Measurements from ENCODE around the gene NSDHL.

NSDHL gene

DNA sequence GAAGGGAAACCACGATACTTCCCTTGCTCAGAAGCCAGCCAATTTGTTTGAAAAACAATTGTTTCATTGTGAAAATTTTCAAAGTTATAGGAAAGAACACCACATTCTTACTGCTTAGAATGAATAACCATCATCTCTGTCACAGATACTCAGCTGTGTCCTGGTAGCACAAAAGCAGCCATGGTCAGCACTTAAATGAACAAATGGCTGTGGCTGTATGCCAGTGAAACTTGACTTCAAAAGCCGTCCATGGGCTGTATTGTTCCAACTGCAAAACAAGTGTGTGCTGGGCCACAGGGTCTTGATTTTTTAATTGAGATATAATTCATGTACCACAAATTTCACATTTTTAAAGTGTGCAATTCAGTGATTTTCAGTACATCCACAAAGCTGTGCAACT, 19.6 kb downstream of the NSDHL start:
- Histone ChIP-seq H3K9ac (no peak overlapping the region), H3K4me2 (peak overlapping the region in 3 of 11 experiments; percentile 12 to 40 (median 28); a peak in 3 of 22 replicates), H3K27ac (no peak overlapping the region), H3K4me3 (no peak overlapping the region), H4K20me1 (peaks cover 0 to 38% (median 4%) of the 10 kb centered on the region in 11 experiments; a peak in 9 of 22 replicates), H3K27me3 (peaks cover 90 to 100% (median 99%) of the 10 kb centered on the region in 11 experiments), H3K9me3 (replicated peaks in 1 of 11) (peaks cover 0 to 26% (median 10%) of the 10 kb centered on the region in 11 experiments; a peak in 7 of 22 replicates), H3K36me3 (peaks cover 14 to 70% (median 34%) of the 10 kb centered on the region in 11 experiments), H3K4me1 (peaks cover 0 to 11% (median 5%) of the 10 kb centered on the region in 10 experiments; a peak in 6 of 20 replicates)
- TF ChIP-seq Cebpa-rat (IDR thresholded peaks at IDR 0.05), result no peak

DNA sequence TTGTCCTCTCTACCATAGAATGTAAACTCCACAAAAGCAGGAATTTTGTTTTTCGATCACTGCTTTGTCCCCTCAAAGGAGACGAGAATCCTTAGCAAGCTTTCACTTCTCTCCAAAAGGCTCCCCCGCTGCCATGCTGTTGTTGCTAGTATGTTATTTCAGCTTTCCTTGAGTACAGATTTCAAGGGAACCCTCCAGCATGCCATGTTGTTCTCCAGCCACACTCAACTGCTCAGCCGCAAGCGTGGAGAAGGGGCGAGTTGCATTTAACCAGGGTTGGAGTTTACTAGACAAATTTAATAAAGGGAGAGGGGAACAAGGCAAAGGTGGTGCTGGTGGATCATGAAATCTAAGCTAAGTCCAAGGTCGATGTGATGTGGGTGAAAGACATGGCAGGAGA, 23.1 kb downstream of the NSDHL start:
- Histone ChIP-seq H4K20me1 (peaks cover 0 to 24% (median 4%) of the 10 kb centered on the region in 11 experiments; a peak in 5 of 22 replicates), H3K27ac (no peak overlapping the region), H3K4me1 (peaks cover 0 to 11% (median 5%) of the 10 kb centered on the region in 10 experiments; a peak in 4 of 20 replicates), H3K4me2 (no peak overlapping the region), H3K9ac (no peak overlapping the region), H3K27me3 (peaks cover 92 to 100% (median 100%) of the 10 kb centered on the region in 11 experiments), H3K4me3 (no peak overlapping the region), H3K36me3 (peaks cover 14 to 64% (median 40%) of the 10 kb centered on the region in 11 experiments; a peak in 21 of 22 replicates), H3K9me3 (replicated peaks in 1 of 11) (peaks cover 0 to 24% (median 7%) of the 10 kb centered on the region in 11 experiments; a peak in 7 of 22 replicates)
- TF ChIP-seq Cebpa-rat (IDR thresholded peaks at IDR 0.05), result no peak

DNA sequence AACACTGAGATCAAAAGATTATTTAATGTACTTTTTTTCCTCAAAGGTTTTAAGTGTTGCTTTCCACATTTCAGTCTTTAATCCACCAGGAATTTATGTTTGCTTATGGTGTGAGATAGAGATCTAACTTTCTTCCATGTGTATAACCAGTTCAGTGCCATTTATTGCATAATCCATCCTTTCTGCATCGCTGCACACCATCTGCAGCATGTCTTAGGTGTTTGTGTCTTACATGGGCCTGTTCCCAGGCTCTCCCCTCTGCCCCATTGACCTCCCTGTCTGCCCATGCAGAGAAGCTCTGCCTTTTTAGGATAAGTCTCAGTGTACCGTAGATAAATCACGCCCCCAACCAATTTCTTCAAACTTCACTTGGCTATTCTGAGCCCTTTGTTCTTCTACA, 30.3 kb downstream of the NSDHL start:
- H3K27ac ChIP-seq, result no peak overlapping the region
- peaks cover 38 to 88% (median 63%) of the 10 kb centered on the region in 11 experiments; a peak in 21 of 22 replicates for H3K36me3 ChIP-seq
- TF ChIP-seq Cebpa-rat (IDR thresholded peaks at IDR 0.05), result peak in 4 of 11 experiments; percentile 14 to 34 (median 24); a peak in 1 of 22 replicates

DNA sequence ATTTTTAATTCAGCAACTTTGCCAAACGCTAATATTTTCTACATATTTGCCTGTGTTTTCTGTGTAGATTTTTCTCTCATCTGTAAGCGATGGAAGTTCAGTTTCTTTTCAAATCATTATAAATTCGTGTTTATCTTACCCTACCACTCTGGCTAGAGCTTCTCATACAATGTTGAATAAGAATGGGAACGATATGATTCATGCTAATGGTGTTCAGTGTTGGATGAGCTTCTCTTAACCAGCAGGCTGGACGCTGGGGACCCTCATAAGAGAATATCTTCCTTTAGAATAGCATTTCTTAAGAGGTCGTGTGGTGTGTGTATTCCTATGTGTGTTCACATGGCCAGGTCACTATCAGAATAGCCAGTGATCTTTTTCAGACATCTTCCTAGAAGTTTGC, 31.0 kb downstream of the NSDHL start:
- Histone ChIP-seq H3K4me1 (peaks cover 0 to 4% (median 0%) of the 10 kb centered on the region in 10 experiments; a peak in 1 of 20 replicates), H3K27me3 (peaks cover 93 to 100% (median 99%) of the 10 kb centered on the region in 11 experiments), H3K9ac (no peak overlapping the region), H3K4me3 (no peak overlapping the region), H3K9me3 (replicated peaks in 1 of 11) (peaks cover 0 to 8% (median 0%) of the 10 kb centered on the region in 11 experiments; a peak in 2 of 22 replicates), H4K20me1 (peaks cover 0 to 18% (median 2%) of the 10 kb centered on the region in 11 experiments; a peak in 8 of 22 replicates), H3K27ac (no peak overlapping the region), H3K36me3 (peaks cover 44 to 91% (median 65%) of the 10 kb centered on the region in 11 experiments; a peak in 21 of 22 replicates), H3K4me2 (no peak overlapping the region)
- no peak for TF ChIP-seq Cebpa-rat (IDR thresholded peaks at IDR 0.05)

More for the DNA sequence above, 30.3 kb downstream of the NSDHL start:
- H3K4me2 ChIP-seq, result no peak overlapping the region
- peaks cover 93 to 100% (median 99%) of the 10 kb centered on the region in 11 experiments for H3K27me3 ChIP-seq
- H3K4me3 ChIP-seq, result no peak overlapping the region
- peaks cover 0 to 4% (median 0%) of the 10 kb centered on the region in 10 experiments; a peak in 1 of 20 replicates for H3K4me1 ChIP-seq
- H3K9ac ChIP-seq, result no peak overlapping the region
- peaks cover 0 to 12% (median 0%) of the 10 kb centered on the region in 11 experiments; a peak in 7 of 22 replicates for H4K20me1 ChIP-seq
- H3K9me3 ChIP-seq (replicated peaks in 1 of 11), result peaks cover 0 to 8% (median 0%) of the 10 kb centered on the region in 11 experiments; a peak in 2 of 22 replicates

DNA sequence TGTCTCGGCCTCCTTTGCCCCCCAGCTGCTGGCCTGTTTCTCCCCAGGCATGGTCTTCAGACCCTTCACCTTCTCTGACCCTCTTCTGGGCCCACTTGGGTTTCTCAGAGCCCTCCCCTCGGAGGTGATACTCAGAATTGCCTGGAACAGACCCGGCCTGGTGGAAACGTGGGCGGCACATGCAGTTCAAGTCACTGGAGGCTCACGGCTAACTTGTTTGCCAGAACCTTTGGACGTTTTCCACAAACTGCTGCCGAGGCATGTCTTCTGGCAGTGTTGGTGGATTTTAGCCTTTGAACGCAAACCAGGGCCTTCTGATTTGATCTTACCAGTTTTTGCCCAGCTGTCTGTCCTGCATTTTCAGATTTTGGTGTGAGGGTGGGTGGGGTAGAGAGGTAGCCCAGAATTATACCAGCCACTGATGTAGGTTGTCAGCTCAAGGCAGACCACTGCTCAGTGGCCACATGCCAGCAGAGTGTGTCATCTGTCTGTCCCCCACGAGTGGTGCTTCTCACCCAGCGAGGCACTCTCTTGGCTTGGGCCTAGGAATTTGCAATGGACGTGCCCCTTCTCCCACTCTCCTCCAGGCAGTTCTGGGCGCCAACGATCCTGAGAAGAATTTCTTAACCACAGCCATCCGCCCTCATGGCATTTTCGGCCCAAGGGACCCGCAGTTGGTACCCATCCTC, 34.5 kb downstream of the NSDHL start:
- peaks cover 0 to 37% (median 7%) of the 10 kb centered on the region in 11 experiments; a peak in 9 of 22 replicates for H4K20me1 ChIP-seq
- H3K9ac ChIP-seq, result no peak overlapping the region
- H3K4me2 ChIP-seq, result no peak overlapping the region
- H3K36me3 ChIP-seq, result peaks cover 38 to 92% (median 58%) of the 10 kb centered on the region in 11 experiments; a peak in 21 of 22 replicates
- no peak overlapping the region for H3K4me3 ChIP-seq
- H3K27ac ChIP-seq, result no peak overlapping the region
- H3K27me3 ChIP-seq, result peaks cover 86 to 100% (median 99%) of the 10 kb centered on the region in 11 experiments
- no peak for TF ChIP-seq Cebpa-rat (IDR thresholded peaks at IDR 0.05)
- H3K9me3 ChIP-seq (replicated peaks in 1 of 11), result peaks cover 0 to 2% (median 0%) of the 10 kb centered on the region in 11 experiments; a peak in 1 of 22 replicates
- H3K4me1 ChIP-seq, result peaks cover 0 to 4% (median 0%) of the 10 kb centered on the region in 10 experiments; a peak in 1 of 20 replicates

DNA sequence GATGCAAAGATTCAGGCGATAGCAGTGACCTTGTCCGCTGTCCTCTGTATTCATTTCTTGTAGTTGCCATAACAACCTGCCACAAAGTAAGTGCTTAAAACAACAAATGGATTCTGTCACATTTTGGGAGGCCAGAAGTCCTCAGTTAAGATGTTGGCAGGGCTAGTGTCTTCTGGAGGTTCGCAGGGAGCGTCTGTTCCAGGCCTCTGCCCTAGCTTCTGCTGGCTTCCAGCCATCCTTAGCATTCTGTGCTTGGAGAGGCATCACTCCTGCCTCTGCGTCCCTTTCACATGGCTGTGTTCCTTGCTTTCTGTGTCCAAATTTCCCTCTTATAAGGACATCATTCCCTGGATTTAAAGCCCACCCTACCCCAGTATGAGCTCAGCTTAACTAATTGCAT, 35.5 kb downstream of the NSDHL start:
- H3K4me3 ChIP-seq, result no peak overlapping the region
- H3K27ac ChIP-seq, result no peak overlapping the region
- H3K27me3 ChIP-seq, result peaks cover 85 to 100% (median 99%) of the 10 kb centered on the region in 11 experiments
- no peaks in the 10 kb centered on the region for H3K9me3 ChIP-seq (replicated peaks in 1 of 11)
- H3K36me3 ChIP-seq, result peaks cover 36 to 92% (median 56%) of the 10 kb centered on the region in 11 experiments; a peak in 21 of 22 replicates
- peaks cover 0 to 4% (median 0%) of the 10 kb centered on the region in 10 experiments; a peak in 2 of 20 replicates for H3K4me1 ChIP-seq
- H4K20me1 ChIP-seq, result peaks cover 0 to 37% (median 15%) of the 10 kb centered on the region in 11 experiments; a peak in 10 of 22 replicates
- no peak overlapping the region for H3K9ac ChIP-seq
- TF ChIP-seq Cebpa-rat (IDR thresholded peaks at IDR 0.05), result no peak
- H3K4me2 ChIP-seq, result no peak overlapping the region

DNA sequence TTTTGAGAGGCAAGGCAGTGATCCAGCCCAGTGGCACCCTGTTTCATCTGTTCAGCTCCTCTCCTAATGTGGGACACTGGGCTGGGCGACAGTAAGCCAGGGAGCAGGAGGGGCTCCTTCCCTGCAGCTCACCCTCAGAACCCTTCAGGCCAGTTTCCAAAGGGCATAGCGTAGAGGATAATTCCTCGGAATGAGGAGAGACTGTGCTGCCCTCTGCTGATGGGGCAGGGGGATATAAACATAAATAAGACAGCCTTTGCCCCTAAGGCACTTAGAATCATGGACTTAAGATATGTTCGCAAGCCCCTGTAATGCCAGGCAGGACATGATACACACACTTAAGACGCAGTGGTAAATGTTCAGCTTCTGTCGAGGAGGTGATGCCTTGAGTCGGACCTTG, 39.1 kb downstream of the NSDHL start:
- Histone ChIP-seq H3K27me3 (peaks cover 63 to 96% (median 93%) of the 10 kb centered on the region in 11 experiments), H3K27ac (no peak overlapping the region), H3K9ac (no peak overlapping the region), H4K20me1 (peaks cover 0 to 38% (median 13%) of the 10 kb centered on the region in 11 experiments; a peak in 11 of 22 replicates), H3K4me3 (no peak overlapping the region), H3K36me3 (peaks cover 16 to 62% (median 36%) of the 10 kb centered on the region in 11 experiments; a peak in 21 of 22 replicates), H3K4me2 (no peak overlapping the region), H3K9me3 (replicated peaks in 1 of 11) (peaks cover 0 to 2% (median 0%) of the 10 kb centered on the region in 11 experiments; a peak in 3 of 22 replicates), H3K4me1 (peaks cover 0 to 11% (median 0%) of the 10 kb centered on the region in 10 experiments; a peak in 4 of 20 replicates)
- TF ChIP-seq Cebpa-rat (IDR thresholded peaks at IDR 0.05), result no peak

DNA sequence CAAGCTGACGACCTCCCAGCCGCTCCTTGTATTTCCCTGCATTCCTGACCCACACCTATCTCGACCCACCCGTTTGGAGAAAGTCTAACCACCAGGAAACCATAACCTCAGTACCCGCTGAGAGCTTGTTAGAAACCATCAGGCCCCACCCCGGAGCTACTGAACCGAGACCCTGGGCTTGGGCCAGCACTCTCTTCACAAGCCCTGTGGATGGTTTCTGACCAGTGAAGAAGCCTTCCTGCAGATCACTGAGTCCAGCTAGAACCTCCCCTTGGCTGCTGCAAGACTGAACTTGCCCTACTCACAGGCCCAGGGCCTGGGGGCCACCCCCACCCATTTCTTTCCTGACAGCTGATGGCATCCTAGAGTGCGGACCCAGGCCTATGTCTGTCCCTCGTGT, 40.4 kb downstream of the NSDHL start:
- Histone ChIP-seq H3K27ac (no peak overlapping the region), H3K36me3 (peaks cover 10 to 49% (median 29%) of the 10 kb centered on the region in 11 experiments; a peak in 20 of 22 replicates), H3K4me3 (no peak overlapping the region)

More for the DNA sequence above, 40.4 kb downstream of the NSDHL start:
- Histone ChIP-seq H3K27me3 (peaks cover 62 to 96% (median 93%) of the 10 kb centered on the region in 11 experiments), H3K9me3 (replicated peaks in 1 of 11) (peaks cover 0 to 13% (median 5%) of the 10 kb centered on the region in 11 experiments; a peak in 7 of 22 replicates), H4K20me1 (peaks cover 0 to 34% (median 13%) of the 10 kb centered on the region in 11 experiments; a peak in 10 of 22 replicates), H3K9ac (no peak overlapping the region), H3K4me2 (peak overlapping the region in 2 of 11 experiments; percentile 11 to 29; a peak in 2 of 22 replicates), H3K4me1 (peaks cover 0 to 11% (median 0%) of the 10 kb centered on the region in 10 experiments; a peak in 4 of 20 replicates)
- TF ChIP-seq Cebpa-rat (IDR thresholded peaks at IDR 0.05), result no peak
